Endothelial cell of umbilical vein (primary cell): ENCODE measurements around the gene YY1. TPM values are rescaled to one million over a fixed set of nuclear protein-coding genes. Genes with fewer than 3 reads are reported as not detected.

Experiments used
- BruUV-seq: library from RNA; stranded (reverse); fragments of 400-500 nt; replicated peaks from 2 replicates; lab custom pipeline; 2021; lab: Mats Ljungman, UMichigan
- CTCF ChIA-PET: fragments of 300-600, 350-600 bp; sonication (Branson Sonifier 250); formaldehyde crosslinking; loops from one replicate; lab custom pipeline; 2021; ENCODE audit warnings: antibody characterized with exemption, inconsistent platforms; lab: Charles Lee
- POLR2A ChIA-PET: fragments of 300-600, 350-600 bp; sonication (Branson Sonifier 250); formaldehyde crosslinking; loops from one replicate; lab custom pipeline; 2021; ENCODE audit warnings: antibody characterized with exemption, inconsistent platforms; lab: Charles Lee
- DNase-seq: peaks from one replicate; pipeline ENCODE4 v3.0.0-alpha.2; 2011; ENCODE audit warnings: low read depth, low spot score
- FAIRE-seq: peaks from 2 replicates; lab custom pipeline; 2011; peaks lifted over from hg19 to GRCh38; lab: Jason Lieb, UNC
- H2AFZ ChIP-seq: 2 replicates; pipeline ENCODE4 v1.6.0; 2012; ENCODE audit warnings: low read depth, low read length, control low read depth, inconsistent platforms
- H3K27ac ChIP-seq: 2 replicates; pipeline ENCODE4 v1.5.1; 2011; ENCODE audit warnings: low read depth, mild to moderate bottlenecking, control low read depth, low read length, moderate library complexity; ENCODE audit not compliant: insufficient read depth
- H3K27me3 ChIP-seq, 2 experiments: 2 replicates each; pipeline versions ENCODE4 v1.6.0 to v1.6.1; 2011; ENCODE audit warnings: low read length in 2 of 2, mixed read lengths in 1 of 2; ENCODE audit not compliant: control insufficient read depth in 2 of 2, insufficient read depth in 2 of 2
- H3K36me3 ChIP-seq, 2 experiments: 2 replicates in 1 of 2; 3 replicates in 1 of 2; pipeline ENCODE4 v1.5.1; 2011; ENCODE audit warnings: low read length in 2 of 2, mild to moderate bottlenecking in 1 of 2, moderate library complexity in 1 of 2; ENCODE audit not compliant: control insufficient read depth in 2 of 2, insufficient read depth in 2 of 2; ENCODE audit errors: extremely low read depth in 1 of 2
- H3K4me1 ChIP-seq: 3 replicates; pipeline ENCODE4 v1.5.1; 2011; ENCODE audit warnings: mild to moderate bottlenecking, low read length; ENCODE audit not compliant: control insufficient read depth, insufficient read depth; ENCODE audit errors: extremely low read depth
- H3K4me2 ChIP-seq: 2 replicates; pipeline ENCODE4 v1.6.1; 2011; ENCODE audit warnings: low read length, control low read depth, mixed read lengths; ENCODE audit not compliant: insufficient read depth
- H3K4me3 ChIP-seq, 3 experiments: fragments of 200-600 bp in 1 of 3; sonication (generic), shearing (Covaris generic) in 1 of 3; replicated peaks in 1 of 3; 2 replicates each; pipeline ENCODE4 v1.5.1; 2011 to 2016; ENCODE audit warnings: control low read depth in 3 of 3, low read length in 3 of 3, mild to moderate bottlenecking in 2 of 3, inconsistent platforms in 1 of 3, low read depth in 1 of 3, moderate library complexity in 1 of 3; ENCODE audit not compliant: insufficient read depth in 1 of 3
- H3K79me2 ChIP-seq: 2 replicates; pipeline ENCODE4 v1.6.0; 2012; ENCODE audit warnings: low read length, inconsistent platforms; ENCODE audit not compliant: control insufficient read depth, insufficient read depth
- H3K9ac ChIP-seq: replicated peaks from 2 replicates; pipeline ENCODE3; 2011; ENCODE audit warnings: low read length, control low read depth; ENCODE audit not compliant: insufficient read depth; ENCODE audit errors: extremely low read depth
- H3K9me1 ChIP-seq: replicated peaks from 3 replicates; pipeline ENCODE4 v1.6.0; 2011; ENCODE audit warnings: mild to moderate bottlenecking, low read length; ENCODE audit not compliant: control insufficient read depth, insufficient read depth; ENCODE audit errors: extremely low read depth
- H3K9me3 ChIP-seq: replicated peaks from 2 replicates; pipeline ENCODE4 v1.5.1; 2012; ENCODE audit warnings: low read length, inconsistent platforms; ENCODE audit not compliant: control insufficient read depth, insufficient read depth
- H4K20me1 ChIP-seq: replicated peaks from 2 replicates; pipeline ENCODE3; 2011; ENCODE audit warnings: mild to moderate bottlenecking, low read length; ENCODE audit not compliant: control insufficient read depth, insufficient read depth; ENCODE audit errors: extremely low read depth
- CTCF ChIP-seq, 2 donors: IDR thresholded peaks; 1 replicate in 1 of 2; 2 replicates in 1 of 2; pipeline ENCODE4 v1.5.1; 2011; ENCODE audit warnings: low read length in 2 of 2, mild to moderate bottlenecking in 2 of 2, moderate library complexity in 2 of 2, control low read depth in 1 of 2, inconsistent platforms in 1 of 2, low read depth in 1 of 2; ENCODE audit not compliant: insufficient read depth in 1 of 2; ENCODE audit errors: extremely low read depth in 1 of 2
- EZH2 ChIP-seq: IDR thresholded peaks from 2 replicates; pipeline ENCODE4 v1.6.1; 2012; ENCODE audit warnings: borderline replicate concordance, low read depth, mild to moderate bottlenecking, moderate library complexity, low read length, inconsistent platforms; ENCODE audit not compliant: severe bottlenecking
- FOS ChIP-seq: IDR thresholded peaks from 2 replicates; pipeline ENCODE4 v1.6.1; 2011; ENCODE audit warnings: mild to moderate bottlenecking, low read length, moderate library complexity, borderline replicate concordance; ENCODE audit not compliant: insufficient read depth
- GATA2 ChIP-seq: IDR thresholded peaks from 2 replicates; pipeline ENCODE4 v1.7.0; 2011; ENCODE audit warnings: low read depth, mild to moderate bottlenecking, moderate library complexity, mixed read lengths, low read length; ENCODE audit not compliant: insufficient read length, insufficient read depth
- JUN ChIP-seq: IDR thresholded peaks from 2 replicates; pipeline ENCODE4 v1.6.1; 2011; ENCODE audit warnings: borderline replicate concordance, low read depth; ENCODE audit not compliant: insufficient read length, insufficient read depth
- MAX ChIP-seq: IDR thresholded peaks from 2 replicates; pipeline ENCODE4 v1.6.1; 2011; ENCODE audit not compliant: insufficient read depth, insufficient read length
- MYC ChIP-seq: IDR thresholded peaks from one replicate; pipeline ENCODE4 v1.6.1; 2011; ENCODE audit warnings: mild to moderate bottlenecking, low read depth, low read length
- POLR2A ChIP-seq: IDR thresholded peaks from 2 replicates; pipeline ENCODE4 v1.6.1; 2012; ENCODE audit warnings: low read depth, mild to moderate bottlenecking, control low read depth, low read length
- POLR2AphosphoS5 ChIP-seq: IDR thresholded peaks from 2 replicates; pipeline ENCODE4 v1.6.1; 2012; ENCODE audit warnings: low read depth, mild to moderate bottlenecking, control low read depth, low read length, moderate library complexity; ENCODE audit not compliant: insufficient read depth
- dilution Hi-C: fragments of 300-500 bp; cut with MboI; formaldehyde crosslinking; loops from one replicate; pipeline ENCODE4 v1.15.0; 2019; ENCODE audit warnings: low sequenced_read_pairs; ENCODE audit not compliant: extremely low pct_ligation_motif_present
- intact Hi-C: fragments of 100-400 bp; cut with micrococcal nuclease; formaldehyde crosslinking; loops from one replicate; pipeline ENCODE4 v1.10.0; 2022
- polyA plus RNA-seq, 4 experiments: library from polyadenylated mRNA; depleted of rRNA in 3 of 4; stranded (reverse) in 3 of 4; unstranded in 1 of 4; fragments of >200 nt; gene quantifications; 2 replicates each; pipeline versions ENCODE4 v1.2.1 to v1.2.3, GENCODE V29; 2011 to 2012; ENCODE audit warnings: missing spikeins in 1 of 4
- total RNA-seq: library from RNA; stranded (reverse); gene quantifications from 2 replicates; pipeline ENCODE4 v1.2.3, GENCODE V29; 2021

YY1 gene
- total and polyA plus RNA-seq, 2 donors (not counting 3 experiments of a cell fraction or from before 2014, with no cell fraction given): 23.5 to 78.6 TPM

GRCh38 chr14:100246809-100247428 is 8.0 kb downstream of the YY1 start:
- Histone ChIP-seq H3K36me3 (no peaks in the 10 kb centered on the region), H3K27ac (no peak overlapping the region), H3K4me2 (no peak overlapping the region), H3K4me3 (no peak overlapping the region), H3K9ac (no peak overlapping the region), H3K9me1 (no peaks in the 10 kb centered on the region), H4K20me1 (peaks cover 26% of the 10 kb centered on the region), H3K9me3 (no peaks in the 10 kb centered on the region), H3K79me2 (peaks cover 98% of the 10 kb centered on the region), H2AFZ (no peak overlapping the region), H3K27me3 (no peaks in the 10 kb centered on the region), H3K4me1 (peaks cover 3% of the 10 kb centered on the region)
- dilution Hi-C loops (no loop called here), intact Hi-C loops (no loop called here)
- DNase-seq: peak; percentile 67
- ChIA-PET CTCF (interaction anchor here (0.6 to 2.0 kb wide), 16 partner anchors 10 to 1380 kb away, joined by 3 to 9 read pairs (median 3); no protein-coding TSS in a partner anchor), POLR2A (no interaction called here)
- peak; percentile 78 for FAIRE-seq
- no TSS peak for BruUV-seq
- peak; percentile 48 to 56 for TF ChIP-seq CTCF (IDR thresholded peaks at IDR 0.05; ENCODE audit: extremely low read depth in 1 of 2, insufficient read depth in 1 of 2, low read depth in 1 of 2, low read length in 2 of 2)
- TF ChIP-seq MYC: no peak

GRCh38 chr14:100250732-100251465 is 12.0 kb downstream of the YY1 start:
- no peak overlapping the region for H3K4me3 ChIP-seq
- no peaks in the 10 kb centered on the region for H3K36me3 ChIP-seq
- ChIA-PET POLR2A (no interaction called here), CTCF (interaction anchor here (1.2 to 1.6 kb wide), 2 partner anchors 10 to 28 kb away, joined by 3 to 6 read pairs; no protein-coding TSS in a partner anchor)
- no peak overlapping the region for H3K27ac ChIP-seq
- dilution Hi-C loops: no loop called here
- H3K27me3 ChIP-seq: no peaks in the 10 kb centered on the region
- intact Hi-C loops: no loop called here
- no peak overlapping the region for H2AFZ ChIP-seq
- BruUV-seq: no TSS peak
- H3K9me1 ChIP-seq: no peaks in the 10 kb centered on the region
- H3K79me2 ChIP-seq: peaks cover 96% of the 10 kb centered on the region
- TF ChIP-seq POLR2AphosphoS5 (no peak), MAX (no peak), CTCF (IDR thresholded peaks at IDR 0.05; ENCODE audit: extremely low read depth in 1 of 2, insufficient read depth in 1 of 2, low read depth in 1 of 2, low read length in 2 of 2) (no peak), MYC (no peak), JUN (no peak), POLR2A (no peak), FOS (no peak), EZH2 (no peak), GATA2 (no peak)
- FAIRE-seq (no peak), DNase-seq (no peak)
- H3K4me1 ChIP-seq: no peaks in the 10 kb centered on the region
- H3K4me2 ChIP-seq: no peak overlapping the region
- H4K20me1 ChIP-seq: peaks cover 26% of the 10 kb centered on the region
- H3K9ac ChIP-seq: no peak overlapping the region
- no peaks in the 10 kb centered on the region for H3K9me3 ChIP-seq
